Lung (tissue), 12 donors: ENCODE results near the gene IQGAP2. TPM values are rescaled to one million over a fixed set of nuclear protein-coding genes. Genes with fewer than 3 reads are reported as not detected.

Experiments
- ATAC-seq: fragments of 200-7000 bp; cut with Tn5 transposase; one replicate; pipeline ENCODE4 v1.9.1; 2020; ENCODE audit warnings: moderate number of reproducible peaks; ENCODE audit not compliant: insufficient read depth, low FRiP score
- DNase-seq, 3 donors: peaks; one replicate each; pipeline ENCODE4 v3.0.0-alpha.2; 2013 to 2017
- H3K27ac ChIP-seq, 2 donors: one replicate each; pipeline ENCODE4 v1.5.1; 2013; ENCODE audit warnings: mild to moderate bottlenecking in 2 of 2, moderate library complexity in 2 of 2, control low read depth in 1 of 2, inconsistent platforms in 1 of 2, low read depth in 1 of 2, low read length in 1 of 2
- H3K27me3 ChIP-seq, 3 donors: one replicate each; pipeline ENCODE4 v1.5.1; 2013; ENCODE audit warnings: low read length in 2 of 3; ENCODE audit not compliant: control insufficient read depth in 3 of 3, insufficient read depth in 3 of 3
- H3K36me3 ChIP-seq, 4 donors: one replicate each; pipeline ENCODE4 v1.5.1; 2013; ENCODE audit warnings: low read length in 4 of 4, mild to moderate bottlenecking in 1 of 4, moderate library complexity in 1 of 4; ENCODE audit not compliant: control insufficient read depth in 4 of 4, insufficient read depth in 4 of 4
- H3K4me1 ChIP-seq, 5 donors: one replicate each; pipeline ENCODE4 v1.5.1; 2013; ENCODE audit warnings: low read length in 5 of 5, mild to moderate bottlenecking in 2 of 5, moderate library complexity in 1 of 5; ENCODE audit not compliant: control insufficient read depth in 5 of 5, insufficient read depth in 5 of 5
- H3K4me3 ChIP-seq: one replicate; pipeline ENCODE4 v1.5.1; 2013; ENCODE audit warnings: mild to moderate bottlenecking, control low read depth, moderate library complexity
- H3K9ac ChIP-seq, 2 donors: one replicate each; pipeline ENCODE4 v1.5.1; 2013; ENCODE audit warnings: low read length in 2 of 2, control low read depth in 1 of 2; ENCODE audit not compliant: insufficient read depth in 1 of 2
- H3K9me3 ChIP-seq, 4 donors: one replicate each; pipeline ENCODE4 v1.5.1; 2013; ENCODE audit warnings: low read length in 3 of 4, mild to moderate bottlenecking in 1 of 4, moderate library complexity in 1 of 4; ENCODE audit not compliant: control insufficient read depth in 4 of 4, insufficient read depth in 3 of 4
- WGBS, 2 donors: extraction: QIAGEN DNeasy Blood & Tissue Kit; methylation state at CpG; one replicate each; pipeline ENCODE4 v1.1.7; 2013; 5-methylcytosine and 5-hydroxymethylcytosine counted together
- polyA plus RNA-seq, 2 donors: library from polyadenylated mRNA; stranded (reverse); fragments of 200-250 nt; gene quantifications; one replicate each; pipeline ENCODE4 v1.2.1, GENCODE V29; 2013
- total RNA-seq, 2 donors: library from RNA; depleted of rRNA in 1 of 2; stranded (reverse); fragments of >200 nt in 1 of 2; gene quantifications; one replicate each; pipeline ENCODE4 v1.2.1, GENCODE V29; 2014 to 2021
- TF ChIP-seq, protein P1 (sequence below): IDR thresholded peaks from 2 replicates; pipeline ENCODE4 v1.5.1; 2012; ENCODE audit warnings: mild to moderate bottlenecking; ENCODE audit errors: control extremely low read depth, extremely low read depth
- donor health status: control.
- donor health status: control.
- donor health status: Bipolar disorder and iron deficiency.
- donor health status: healthy.
- donor health status: DM: yes; HTN: yes; CAD: no.

IQGAP2 gene
- total and polyA plus RNA-seq, 4 donors = 6.0 to 33.6 (median 13.7) TPM

DNA sequence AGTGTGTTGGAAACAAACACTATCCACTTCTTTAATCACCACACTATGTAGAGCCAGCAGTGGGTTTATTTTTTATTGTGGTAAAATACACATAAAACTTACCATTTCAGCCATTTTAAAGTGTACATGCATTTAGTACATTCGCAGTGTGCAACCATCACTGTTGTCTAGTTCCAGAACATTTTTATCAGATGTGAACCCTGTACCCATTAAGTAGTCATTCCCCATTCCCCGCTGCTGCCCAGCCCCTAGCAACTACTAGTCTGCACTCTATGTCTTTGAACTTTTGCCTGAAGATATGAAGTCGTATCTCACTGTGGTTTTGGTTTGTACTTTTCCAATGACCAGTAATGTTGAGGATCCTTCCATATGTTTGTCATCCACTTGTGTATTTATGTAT is 282.6 kb downstream of the IQGAP2 start:
- ATAC-seq = no peak
- TF ChIP-seq, protein P1, sequence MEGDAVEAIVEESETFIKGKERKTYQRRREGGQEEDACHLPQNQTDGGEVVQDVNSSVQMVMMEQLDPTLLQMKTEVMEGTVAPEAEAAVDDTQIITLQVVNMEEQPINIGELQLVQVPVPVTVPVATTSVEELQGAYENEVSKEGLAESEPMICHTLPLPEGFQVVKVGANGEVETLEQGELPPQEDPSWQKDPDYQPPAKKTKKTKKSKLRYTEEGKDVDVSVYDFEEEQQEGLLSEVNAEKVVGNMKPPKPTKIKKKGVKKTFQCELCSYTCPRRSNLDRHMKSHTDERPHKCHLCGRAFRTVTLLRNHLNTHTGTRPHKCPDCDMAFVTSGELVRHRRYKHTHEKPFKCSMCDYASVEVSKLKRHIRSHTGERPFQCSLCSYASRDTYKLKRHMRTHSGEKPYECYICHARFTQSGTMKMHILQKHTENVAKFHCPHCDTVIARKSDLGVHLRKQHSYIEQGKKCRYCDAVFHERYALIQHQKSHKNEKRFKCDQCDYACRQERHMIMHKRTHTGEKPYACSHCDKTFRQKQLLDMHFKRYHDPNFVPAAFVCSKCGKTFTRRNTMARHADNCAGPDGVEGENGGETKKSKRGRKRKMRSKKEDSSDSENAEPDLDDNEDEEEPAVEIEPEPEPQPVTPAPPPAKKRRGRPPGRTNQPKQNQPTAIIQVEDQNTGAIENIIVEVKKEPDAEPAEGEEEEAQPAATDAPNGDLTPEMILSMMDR = no peak
- Histone ChIP-seq H3K9ac (no peak overlapping the region), H3K27ac (no peak overlapping the region), H3K36me3 (no peaks in the 10 kb centered on the region), H3K9me3 (peaks cover 0 to 2% (median 0%) of the 10 kb centered on the region in 4 donors), H3K4me3 (no peak overlapping the region), H3K4me1 (peaks cover 0 to 4% (median 0%) of the 10 kb centered on the region in 5 donors), H3K27me3 (no peaks in the 10 kb centered on the region)
- no peak for DNase-seq
- 93 to 97% methylated on average over 3 of the region's 3 CpGs for WGBS, 2 donors

DNA sequence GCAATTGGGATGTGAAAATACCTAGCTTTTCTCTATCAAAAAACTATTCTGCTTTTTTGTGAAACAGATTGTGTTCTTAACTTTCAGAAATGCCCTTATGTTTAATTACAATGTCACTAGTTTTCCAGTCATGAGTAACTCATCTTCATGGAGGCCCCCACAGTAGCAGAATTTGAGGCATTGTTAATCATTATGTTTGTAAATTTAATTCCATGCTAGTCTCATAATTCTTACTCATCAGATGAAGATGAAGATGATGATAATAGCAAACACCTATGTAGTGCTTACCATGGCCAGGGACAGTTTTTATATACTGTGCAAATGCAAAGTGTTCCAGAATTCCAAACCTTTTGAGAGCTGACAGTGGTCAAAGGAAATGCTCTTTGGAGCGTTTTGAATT is 285.1 kb downstream of the IQGAP2 start:
- H3K4me1 ChIP-seq = peaks cover 0 to 15% (median 4%) of the 10 kb centered on the region in 5 donors
- peaks cover 0 to 2% (median 0%) of the 10 kb centered on the region in 4 donors for H3K9me3 ChIP-seq
- H3K27me3 ChIP-seq = no peaks in the 10 kb centered on the region
- H3K27ac ChIP-seq = no peak overlapping the region
- ATAC-seq (no peak), DNase-seq (no peak)
- 97 to 99% methylated on average over 1 of the region's 1 CpG for WGBS, 2 donors
- H3K9ac ChIP-seq = no peak overlapping the region
- TF ChIP-seq, protein P1 = no peak
- no peaks in the 10 kb centered on the region for H3K36me3 ChIP-seq
- no peak overlapping the region for H3K4me3 ChIP-seq

DNA sequence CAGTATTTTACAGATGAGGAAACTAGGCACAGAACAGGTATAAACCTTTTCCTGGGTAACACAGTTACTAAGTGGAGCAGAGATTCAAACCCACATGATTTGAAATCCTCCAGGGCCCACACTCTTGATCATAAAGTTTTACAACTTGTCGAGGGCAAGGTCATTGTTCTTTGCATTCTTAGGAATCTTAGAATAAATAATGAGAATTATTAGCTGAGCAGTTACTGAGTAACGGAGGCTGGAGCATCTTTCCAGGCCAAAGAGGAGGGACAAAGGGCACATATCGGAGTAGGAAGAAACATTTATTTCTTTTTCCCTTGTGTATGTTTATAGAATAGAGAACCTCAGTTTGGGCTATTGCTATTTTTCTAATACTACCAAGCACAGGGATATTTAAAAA is 285.8 kb downstream of the IQGAP2 start:
- peaks cover 0 to 15% (median 4%) of the 10 kb centered on the region in 5 donors for H3K4me1 ChIP-seq
- DNase-seq = no peak
- ATAC-seq = no peak
- TF ChIP-seq, protein P1 = no peak
- H3K9me3 ChIP-seq = peaks cover 0 to 2% (median 0%) of the 10 kb centered on the region in 4 donors
- WGBS, 2 donors = 83 to 91% methylated on average over 3 of the region's 3 CpGs
- H3K27ac ChIP-seq = no peak overlapping the region
- no peak overlapping the region for H3K4me3 ChIP-seq
- H3K36me3 ChIP-seq = no peaks in the 10 kb centered on the region
- H3K27me3 ChIP-seq = no peaks in the 10 kb centered on the region
- H3K9ac ChIP-seq = no peak overlapping the region
